Measurements from ENCODE around the gene RNASE4.
"Not testable (repeated sequence)": the region's sequence is repeated elsewhere in the genome, so short reads cannot be mapped to it uniquely, and the experiment has no call there.

Gene RNASE4

GRCh38 chr14:20698018-20698329, 13.6 kb downstream of the RNASE4 start:
- H3K9me3 ChIP-seq, result no peaks in the 10 kb centered on the region
- H3K4me1 ChIP-seq (ENCODE audit: control insufficient read depth in 1 of 2, insufficient read depth in 1 of 2, low read depth in 1 of 2, low read length in 1 of 2), result no peaks in the 10 kb centered on the region
- no peaks in the 10 kb centered on the region for H3K36me3 ChIP-seq
- H3K4me3 ChIP-seq (ENCODE audit: low read depth in 1 of 2, low read length in 1 of 2), result no peak overlapping the region
- H3K27me3 ChIP-seq, result no peaks in the 10 kb centered on the region
- no peak overlapping the region for H3K27ac ChIP-seq
- no peak for TF ChIP-seq CTCF (IDR thresholded peaks at IDR 0.05)

GRCh38 chr14:20698934-20699333, 14.6 kb downstream of the RNASE4 start:
- Histone ChIP-seq H3K4me1 (ENCODE audit: control insufficient read depth in 1 of 2, insufficient read depth in 1 of 2, low read depth in 1 of 2, low read length in 1 of 2) (no peaks in the 10 kb centered on the region), H3K36me3 (no peaks in the 10 kb centered on the region), H3K27me3 (no peaks in the 10 kb centered on the region), H3K4me3 (ENCODE audit: low read depth in 1 of 2, low read length in 1 of 2) (no peak overlapping the region), H3K9me3 (no peaks in the 10 kb centered on the region), H3K27ac (no peak overlapping the region)
- no peak for TF ChIP-seq CTCF (IDR thresholded peaks at IDR 0.05)

GRCh38 chr14:20699931-20700330, 15.6 kb downstream of the RNASE4 start:
- Histone ChIP-seq H3K27ac (no peak overlapping the region), H3K9me3 (no peaks in the 10 kb centered on the region), H3K4me3 (ENCODE audit: low read depth in 1 of 2, low read length in 1 of 2) (no peak overlapping the region), H3K27me3 (no peaks in the 10 kb centered on the region), H3K4me1 (ENCODE audit: control insufficient read depth in 1 of 2, insufficient read depth in 1 of 2, low read depth in 1 of 2, low read length in 1 of 2) (no peaks in the 10 kb centered on the region), H3K36me3 (no peaks in the 10 kb centered on the region)
- no peak for TF ChIP-seq CTCF (IDR thresholded peaks at IDR 0.05)

- H3K27ac ChIP-seq; H3K4me1 ChIP-seq (ENCODE audit: control insufficient read depth in 1 of 2, insufficient read depth in 1 of 2, low read depth in 1 of 2, low read length in 1 of 2); H3K27me3 ChIP-seq; H3K9me3 ChIP-seq; H3K36me3 ChIP-seq; H3K4me3 ChIP-seq (ENCODE audit: low read depth in 1 of 2, low read length in 1 of 2): not testable (repeated sequence)
Measured at GRCh38 chr14:20700965-20701364, 16.6 kb downstream of the RNASE4 start.

- no peaks in the 10 kb centered on the region for H3K27me3 ChIP-seq
- no peaks in the 10 kb centered on the region for H3K9me3 ChIP-seq
- no peaks in the 10 kb centered on the region for H3K4me1 ChIP-seq (ENCODE audit: control insufficient read depth in 1 of 2, insufficient read depth in 1 of 2, low read depth in 1 of 2, low read length in 1 of 2)
- no peaks in the 10 kb centered on the region for H3K36me3 ChIP-seq
- no peak overlapping the region for H3K27ac ChIP-seq
- TF ChIP-seq CTCF (IDR thresholded peaks at IDR 0.05), result no peak
- no peak overlapping the region for H3K4me3 ChIP-seq (ENCODE audit: low read depth in 1 of 2, low read length in 1 of 2)
Measured at GRCh38 chr14:20706657-20707355, 22.4 kb downstream of the RNASE4 start.

GRCh38 chr14:20707622-20708021, 23.3 kb downstream of the RNASE4 start:
- Histone ChIP-seq H3K4me1 (ENCODE audit: control insufficient read depth in 1 of 2, insufficient read depth in 1 of 2, low read depth in 1 of 2, low read length in 1 of 2) (no peaks in the 10 kb centered on the region), H3K9me3 (no peaks in the 10 kb centered on the region), H3K27ac (no peak overlapping the region), H3K36me3 (no peaks in the 10 kb centered on the region), H3K27me3 (no peaks in the 10 kb centered on the region), H3K4me3 (ENCODE audit: low read depth in 1 of 2, low read length in 1 of 2) (no peak overlapping the region)
- TF ChIP-seq CTCF (IDR thresholded peaks at IDR 0.05), result no peak
